Stimulated activated CD4-positive, alpha-beta T cell treated with anti-CD3 and anti-CD28 coated beads, Interleukin-4, amount 100 ng/mL, for 24 hours (primary cell): ENCODE results near the gene C1orf226.

Source experiments
- DNase-seq: peaks from one replicate; pipeline ENCODE4 v3.0.0-alpha.2; 2020

The C1orf226 gene

DNA sequence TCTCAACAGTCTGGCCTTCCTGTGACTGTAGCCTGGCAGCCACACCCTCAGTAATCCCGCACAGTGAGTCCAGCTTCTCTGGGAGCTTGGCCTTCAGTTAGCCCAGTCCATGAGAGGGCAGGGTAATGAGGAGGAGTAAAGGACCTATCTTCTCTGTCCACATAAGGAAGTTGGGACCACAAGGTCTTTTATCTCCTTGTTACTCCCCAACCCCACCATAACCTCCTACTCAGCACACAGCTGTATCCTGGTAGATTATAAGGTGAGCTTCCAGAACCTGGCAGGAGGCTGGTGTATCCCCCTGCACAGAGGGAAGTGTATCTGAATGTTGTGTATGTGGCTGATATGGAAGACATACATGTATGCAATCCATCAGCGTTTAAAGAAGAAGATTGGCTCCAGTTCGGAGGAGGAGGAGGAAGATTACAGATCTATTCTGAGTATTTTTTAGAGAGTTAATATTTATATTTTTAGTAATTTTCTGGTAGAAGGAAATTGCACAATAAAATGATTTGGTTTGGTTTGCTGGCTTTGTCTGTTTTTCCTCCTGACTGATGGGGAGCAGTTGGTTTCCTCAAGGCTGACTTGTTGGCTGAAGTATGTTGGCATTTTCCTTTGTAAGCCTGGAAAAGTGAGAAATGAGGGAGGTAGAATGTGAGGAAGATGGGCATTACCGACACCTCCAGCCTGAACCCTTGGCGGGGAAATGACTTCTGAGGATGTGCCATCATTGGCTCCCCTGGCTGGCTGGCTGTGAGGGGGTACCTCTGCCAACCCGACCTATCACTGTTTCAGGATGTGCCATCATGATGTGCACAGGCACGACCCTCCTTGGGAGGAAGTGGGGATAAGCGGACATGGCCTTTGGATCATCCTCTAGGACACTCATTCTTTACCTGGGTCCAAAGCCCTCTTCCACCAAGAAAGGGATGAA lies 5.0 kb downstream of the C1orf226 start:
- no peak for DNase-seq

- no peak for DNase-seq
Measured at GRCh38 chr1:162387226-162388082, 5.9 kb downstream of the C1orf226 start.

- no peak for DNase-seq
Measured at GRCh38 chr1:162388083-162388594, 6.6 kb downstream of the C1orf226 start.

DNA sequence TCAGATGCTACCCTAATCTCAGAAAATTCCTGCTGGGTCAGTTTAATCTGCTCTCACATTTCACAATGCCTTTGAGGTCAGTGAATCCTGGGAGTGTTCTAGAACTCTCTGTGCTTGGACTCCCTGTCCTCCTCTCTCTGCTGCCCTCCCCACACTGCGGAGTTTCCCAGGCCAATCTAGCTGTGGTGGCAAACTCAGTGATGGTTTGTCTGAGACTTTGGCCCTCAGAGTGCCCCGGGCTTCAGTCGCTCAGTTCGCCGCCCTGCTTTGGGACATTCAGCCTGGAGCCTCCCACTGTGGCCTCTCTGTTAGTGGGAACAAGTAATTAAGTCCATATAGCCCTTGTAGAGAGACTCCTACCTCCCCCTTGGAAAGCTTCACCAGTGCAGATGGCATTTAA lies 7.1 kb downstream of the C1orf226 start:
- DNase-seq = no peak

DNA sequence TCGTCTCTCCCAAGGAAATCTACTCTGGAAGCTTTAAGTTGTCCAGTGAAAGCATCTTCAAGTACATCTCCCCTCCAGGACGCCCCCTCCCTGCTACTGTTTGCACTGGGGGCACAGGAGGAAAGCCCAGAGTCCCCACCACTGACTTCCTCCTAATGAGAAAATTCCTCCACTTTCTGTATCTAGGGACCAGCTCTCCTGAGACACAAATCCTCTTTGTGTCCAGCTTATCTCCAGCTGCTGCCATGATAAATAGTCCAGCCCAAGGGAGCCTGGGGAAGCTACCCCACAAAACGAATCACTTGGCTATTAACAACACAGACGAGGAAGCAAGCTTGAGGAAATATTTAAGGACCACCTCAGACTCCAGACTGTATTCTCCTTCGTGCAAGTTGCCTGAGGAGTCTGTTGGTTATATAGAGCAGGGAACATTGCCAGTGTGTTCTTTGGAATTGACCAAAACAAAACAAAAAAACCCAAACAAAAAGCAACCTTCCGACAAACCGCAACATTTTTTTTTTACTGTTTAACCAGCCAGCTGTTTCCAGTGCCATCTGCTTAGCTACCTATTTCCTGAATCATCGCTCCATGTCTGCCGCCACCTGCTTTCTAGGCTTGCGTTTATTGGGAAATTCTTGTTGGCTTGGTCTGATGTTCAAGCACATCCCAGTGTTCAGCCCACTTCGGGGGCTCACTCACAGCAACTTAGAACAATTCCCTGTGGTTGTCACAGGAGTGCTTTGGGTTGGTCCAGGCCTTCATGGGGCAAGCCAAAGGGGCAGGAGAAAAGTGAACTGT lies 7.7 kb downstream of the C1orf226 start:
- no peak for DNase-seq

GRCh38 chr1:162389971-162390370 lies 8.4 kb downstream of the C1orf226 start:
- no peak for DNase-seq

DNA sequence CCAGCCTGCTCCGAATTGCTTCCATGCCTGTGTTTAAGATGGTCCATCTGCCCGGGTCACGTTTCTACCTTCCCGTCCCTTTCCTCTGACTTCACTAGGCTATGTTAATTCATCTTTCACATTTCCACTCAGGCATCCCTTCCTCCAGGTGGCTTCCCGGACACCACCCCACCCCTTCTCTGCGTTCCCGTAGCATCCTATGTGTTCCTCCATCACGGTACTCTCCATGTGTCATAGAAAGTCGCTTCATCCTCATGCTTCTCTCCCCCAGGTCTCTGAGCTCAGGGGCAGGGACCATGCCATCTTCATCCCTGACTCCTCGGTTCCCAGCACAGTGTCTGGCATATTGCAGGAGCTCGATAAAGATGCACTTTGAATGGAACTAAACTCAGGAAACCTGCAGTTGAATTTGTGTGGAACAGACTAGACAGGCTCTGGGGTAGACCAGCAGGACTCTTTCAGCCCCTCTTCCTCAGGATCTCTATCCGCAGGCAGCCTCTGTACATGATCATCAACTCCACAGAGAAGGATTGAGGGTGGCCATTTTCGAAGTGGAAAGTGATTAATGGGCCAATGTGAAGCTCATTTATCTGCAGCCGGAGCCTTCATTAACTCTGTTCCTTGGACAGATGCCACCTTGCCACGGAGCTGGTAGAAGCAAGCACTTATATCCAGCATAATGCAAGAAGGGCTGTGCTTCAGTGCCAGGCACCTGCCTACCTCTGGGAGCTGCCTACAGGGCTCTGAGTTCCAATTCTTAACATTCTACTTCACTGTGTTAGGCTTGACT lies 9.1 kb downstream of the C1orf226 start:
- DNase-seq = no peak

GRCh38 chr1:162391790-162392563 lies 10.4 kb downstream of the C1orf226 start:
- DNase-seq = no peak

- DNase-seq = no peak
Measured at GRCh38 chr1:162396201-162396906, 14.8 kb downstream of the C1orf226 start.

GRCh38 chr1:162397039-162397448 lies 15.5 kb downstream of the C1orf226 start:
- no peak for DNase-seq

DNA sequence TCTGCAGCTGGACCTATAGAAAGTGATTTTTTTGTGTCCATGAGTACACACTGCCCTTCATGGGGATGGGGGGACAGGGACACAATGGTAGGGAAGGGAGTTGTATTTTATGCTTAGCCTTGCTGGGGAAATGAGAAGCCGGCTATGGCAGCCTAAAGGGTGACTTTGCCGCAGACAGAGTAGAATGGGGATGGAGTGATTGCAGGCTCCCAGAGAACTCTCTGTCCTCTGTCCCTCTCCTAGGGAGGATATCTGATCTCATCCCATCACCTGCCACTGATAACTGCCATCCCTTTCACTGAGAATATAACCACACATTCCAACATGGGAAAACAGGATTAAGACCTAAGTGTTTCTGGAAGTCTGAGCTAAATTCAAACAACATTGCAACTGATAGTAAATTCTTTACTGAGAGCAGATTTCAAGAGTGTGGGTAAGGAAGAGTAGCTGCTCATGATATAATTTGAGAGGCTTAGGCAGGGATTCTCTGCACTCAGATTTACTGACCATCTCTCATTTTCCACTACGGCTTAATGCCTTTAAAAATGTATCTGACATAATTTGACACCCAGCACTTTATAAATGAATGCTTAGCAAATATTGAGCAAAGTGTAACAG lies 16.5 kb downstream of the C1orf226 start:
- no peak for DNase-seq

- DNase-seq = no peak
Measured at GRCh38 chr1:162398999-162399580, 17.6 kb downstream of the C1orf226 start.

DNA sequence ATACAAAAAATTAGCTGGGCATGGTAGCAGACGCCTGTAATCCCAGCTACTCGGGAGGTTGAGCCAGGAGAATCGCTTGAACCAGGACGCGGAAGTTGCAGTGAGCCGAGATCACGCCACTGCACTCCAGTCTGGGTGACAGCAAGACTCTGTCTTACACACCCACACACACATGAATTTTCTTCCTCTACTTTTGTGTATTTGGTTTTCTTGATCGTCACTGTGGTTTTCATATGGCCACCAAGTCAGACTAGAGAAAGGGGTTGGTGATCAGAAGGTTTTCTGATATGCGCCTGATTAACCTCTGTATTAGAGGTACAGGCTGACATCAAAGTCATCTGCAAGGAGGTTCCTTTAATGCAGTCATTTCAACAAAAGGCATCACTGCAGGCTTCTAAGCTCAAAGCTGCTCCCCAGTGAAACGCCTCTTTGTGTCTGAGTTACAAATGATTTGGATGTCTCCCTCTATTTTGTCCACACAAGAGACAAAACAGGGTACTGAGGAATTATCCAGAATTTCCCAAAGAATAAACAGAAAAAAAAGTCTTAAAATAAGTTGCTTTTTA lies 19.3 kb downstream of the C1orf226 start:
- no peak for DNase-seq

DNA sequence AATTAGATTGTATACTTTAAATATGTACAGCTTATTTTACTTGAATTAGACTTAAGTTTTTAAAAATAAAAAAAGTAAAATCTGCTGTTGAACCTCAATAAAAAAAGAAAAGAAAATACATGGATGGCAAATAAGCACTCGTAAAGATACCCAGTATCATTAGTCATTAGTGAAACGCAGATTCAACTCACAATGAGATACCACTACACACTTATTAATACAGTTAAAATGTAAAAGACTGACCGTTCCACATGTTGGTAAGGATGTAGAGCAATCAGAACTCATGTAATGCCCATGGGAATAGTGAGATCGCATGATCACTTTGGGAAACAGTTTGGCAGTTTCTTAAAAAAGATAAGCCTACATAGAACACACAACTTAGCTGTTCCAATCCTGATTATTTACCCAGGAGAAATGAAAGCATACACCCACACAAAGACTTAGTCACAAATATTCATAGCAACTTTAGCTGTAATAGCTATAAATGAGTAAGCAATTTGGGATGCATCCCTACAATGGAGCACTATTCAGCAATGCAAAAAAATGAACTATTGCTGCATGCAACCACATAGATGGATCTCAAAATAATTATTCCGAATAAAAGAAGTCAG lies 23.1 kb downstream of the C1orf226 start:
- no peak for DNase-seq

DNA sequence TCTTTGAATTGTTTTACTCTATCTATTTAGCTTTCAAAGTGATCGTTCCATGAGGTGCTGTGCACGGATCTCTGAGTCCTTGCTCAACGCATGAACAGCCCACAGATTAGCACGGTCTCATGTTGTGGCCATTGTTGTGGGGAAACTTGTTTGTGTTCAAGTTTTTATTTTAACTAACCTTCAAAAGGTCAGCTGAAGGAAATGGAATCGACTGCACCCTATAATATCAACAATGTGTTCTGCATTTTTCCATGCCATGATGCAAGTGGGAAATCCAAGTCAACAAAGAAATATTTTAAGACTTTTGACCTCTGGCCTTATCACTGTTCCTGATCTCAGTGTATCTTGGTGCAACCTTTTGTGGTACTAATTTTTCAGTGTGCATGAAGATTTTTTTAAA lies 24.3 kb downstream of the C1orf226 start:
- DNase-seq = no peak

DNA sequence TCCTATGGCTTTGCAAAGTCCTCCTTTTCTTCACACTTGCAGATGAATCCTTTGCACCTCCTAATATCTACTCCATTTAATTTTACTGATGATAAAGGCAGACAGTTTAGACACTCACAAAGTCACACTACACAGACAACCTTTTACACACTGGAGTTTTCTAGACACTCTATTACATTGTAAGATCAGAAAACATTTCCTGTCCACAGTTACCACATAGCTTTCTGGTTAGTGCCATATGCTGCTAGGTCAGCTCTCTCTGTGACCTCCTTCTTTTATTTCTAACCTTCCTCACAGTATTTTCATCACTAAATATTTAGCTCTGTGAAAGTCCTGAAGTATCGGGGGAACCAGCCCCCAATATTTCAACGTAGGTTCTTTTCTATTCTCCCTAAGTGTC lies 25.3 kb downstream of the C1orf226 start:
- DNase-seq = no peak

- DNase-seq = no peak
Measured at GRCh38 chr1:162407539-162407938, 26.0 kb downstream of the C1orf226 start.

DNA sequence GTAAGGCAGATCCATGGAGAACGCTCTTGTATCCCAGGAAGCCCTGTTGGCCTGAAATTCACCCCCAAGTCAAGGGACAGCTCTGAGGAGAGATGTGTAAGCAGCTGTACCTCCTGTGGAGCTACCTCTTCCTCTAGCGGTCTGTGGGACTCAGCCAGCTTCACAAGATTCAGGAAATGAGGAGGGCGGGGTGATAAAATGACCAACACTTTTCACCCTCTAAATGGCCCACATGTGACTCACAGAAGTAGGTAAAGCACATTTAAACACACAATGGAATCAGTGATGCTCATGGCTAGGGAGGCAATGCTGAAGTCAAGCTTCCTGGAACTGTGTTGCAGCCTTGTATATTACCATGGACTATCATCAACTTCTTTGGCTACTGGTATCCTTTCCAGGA lies 30.5 kb downstream of the C1orf226 start, which contains the start of gene SH2D1B:
SH2D1B (minus strand) TSS at position 135 of the 400 bp plus-strand sequence; CDS start at position 15, 120 bp downstream.
- DNase-seq = no peak

DNA sequence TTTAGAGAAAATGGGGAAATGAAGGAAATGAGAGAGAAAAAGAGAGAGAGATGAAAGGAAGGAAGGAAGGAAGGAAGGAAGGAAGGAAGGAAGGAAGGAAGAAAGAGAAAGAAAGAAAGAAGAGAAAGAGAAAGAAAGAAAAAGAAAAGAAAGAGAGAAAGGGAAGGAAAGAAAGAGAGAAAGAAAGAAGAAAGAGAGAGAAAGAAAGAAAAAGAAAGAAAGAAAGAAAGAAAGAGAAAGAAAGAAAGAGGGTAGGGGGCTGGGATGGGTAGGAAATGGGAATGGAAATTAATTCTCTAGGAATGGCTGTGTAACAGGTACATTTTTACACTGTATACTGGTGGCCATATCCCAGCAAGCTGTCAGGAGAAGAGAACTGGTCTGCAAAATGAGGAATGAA lies 34.7 kb downstream of the C1orf226 start:
- no peak for DNase-seq
